Measurements from ENCODE around the gene TMEM88.

DNA sequence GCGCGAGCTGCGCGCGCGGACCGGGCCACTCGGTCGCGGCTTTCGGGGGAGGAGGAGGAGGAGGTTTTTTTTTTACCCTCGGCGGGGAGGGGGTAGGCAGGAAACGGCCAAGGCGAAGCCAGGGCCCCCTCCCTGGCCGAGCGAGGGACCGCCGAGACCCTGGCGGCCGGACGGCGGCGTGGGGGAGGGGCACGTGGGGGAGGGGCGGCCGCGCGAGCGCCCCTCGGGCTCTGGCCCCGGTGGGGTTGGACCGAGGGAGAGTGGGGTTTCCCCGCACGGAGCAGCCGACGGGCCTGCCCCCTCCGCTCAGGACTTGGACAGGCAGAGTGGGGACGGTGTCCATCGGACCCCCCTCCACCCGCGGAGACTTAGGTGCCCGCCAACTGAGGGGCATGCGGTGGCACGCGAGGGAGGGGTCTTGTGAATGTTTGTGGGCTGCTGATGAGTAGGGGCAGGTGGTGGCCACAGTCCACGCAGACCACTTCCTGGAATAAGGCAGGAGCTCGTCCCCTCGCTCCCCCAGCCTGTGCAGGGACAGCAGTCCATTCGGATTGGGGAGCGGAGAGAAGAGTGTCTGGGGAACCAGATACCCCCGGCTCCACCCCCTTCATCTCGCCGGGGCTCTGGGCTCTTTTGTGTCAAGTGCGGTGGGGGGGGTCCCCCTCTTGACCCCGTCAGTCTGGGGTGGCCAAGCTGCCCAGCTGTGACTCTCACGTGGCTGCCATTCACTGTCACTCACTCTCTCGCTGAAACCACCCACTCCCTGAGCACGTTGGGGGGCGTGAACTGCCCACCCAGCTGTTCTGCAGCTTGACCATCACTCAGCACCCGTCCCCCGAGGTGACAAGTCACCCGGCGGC, 30.7 kb downstream of the TMEM88 start:
- TF ChIP-seq, protein P1, sequence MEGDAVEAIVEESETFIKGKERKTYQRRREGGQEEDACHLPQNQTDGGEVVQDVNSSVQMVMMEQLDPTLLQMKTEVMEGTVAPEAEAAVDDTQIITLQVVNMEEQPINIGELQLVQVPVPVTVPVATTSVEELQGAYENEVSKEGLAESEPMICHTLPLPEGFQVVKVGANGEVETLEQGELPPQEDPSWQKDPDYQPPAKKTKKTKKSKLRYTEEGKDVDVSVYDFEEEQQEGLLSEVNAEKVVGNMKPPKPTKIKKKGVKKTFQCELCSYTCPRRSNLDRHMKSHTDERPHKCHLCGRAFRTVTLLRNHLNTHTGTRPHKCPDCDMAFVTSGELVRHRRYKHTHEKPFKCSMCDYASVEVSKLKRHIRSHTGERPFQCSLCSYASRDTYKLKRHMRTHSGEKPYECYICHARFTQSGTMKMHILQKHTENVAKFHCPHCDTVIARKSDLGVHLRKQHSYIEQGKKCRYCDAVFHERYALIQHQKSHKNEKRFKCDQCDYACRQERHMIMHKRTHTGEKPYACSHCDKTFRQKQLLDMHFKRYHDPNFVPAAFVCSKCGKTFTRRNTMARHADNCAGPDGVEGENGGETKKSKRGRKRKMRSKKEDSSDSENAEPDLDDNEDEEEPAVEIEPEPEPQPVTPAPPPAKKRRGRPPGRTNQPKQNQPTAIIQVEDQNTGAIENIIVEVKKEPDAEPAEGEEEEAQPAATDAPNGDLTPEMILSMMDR (IDR thresholded peaks at IDR 0.05): no peak
- TF ChIP-seq POLR2A (IDR thresholded peaks at IDR 0.05): no peak
- TF ChIP-seq POLR2AphosphoS5 (IDR thresholded peaks at IDR 0.05): peak in 2 of 3 donors; percentile 30 to 55
